HG03575 (cell line): Measurements from ENCODE around the gene OSBP2.

ENCODE experiments used
- ATAC-seq: cut with Tn5 transposase; IDR thresholded peaks from one replicate; pipeline ENCODE4 v1.9.1; 2021; ENCODE audit not compliant: unreplicated experiment, insufficient number of reproducible peaks, low FRiP score; ENCODE audit errors: extremely low read depth

The OSBP2 gene

GRCh38 chr22:30785527-30785926 is 90.9 kb downstream of the OSBP2 start:
- no peak for ATAC-seq

- no peak for ATAC-seq
These were observed 95.7 kb downstream of the OSBP2 start for GRCh38 chr22:30790366-30790765.

- no peak for ATAC-seq
These were observed 97.8 kb downstream of the OSBP2 start for GRCh38 chr22:30792456-30792855.

- ATAC-seq = no peak
These were observed 100.4 kb downstream of the OSBP2 start for GRCh38 chr22:30795118-30795517.

- ATAC-seq = no peak
These were observed 107.0 kb downstream of the OSBP2 start for GRCh38 chr22:30801695-30802094.

GRCh38 chr22:30802202-30803166 is 107.8 kb downstream of the OSBP2 start:
- no peak for ATAC-seq

- no peak for ATAC-seq
These were observed 109.0 kb downstream of the OSBP2 start for GRCh38 chr22:30803679-30804078.

GRCh38 chr22:30804626-30805025 is 110.0 kb downstream of the OSBP2 start:
- ATAC-seq = no peak

GRCh38 chr22:30806391-30806861 is 111.8 kb downstream of the OSBP2 start:
- ATAC-seq = no peak

GRCh38 chr22:30809086-30809485 is 114.4 kb downstream of the OSBP2 start:
- no peak for ATAC-seq

- ATAC-seq = no peak
These were observed 115.4 kb downstream of the OSBP2 start for GRCh38 chr22:30810105-30810504.

- ATAC-seq = no peak
These were observed 119.3 kb downstream of the OSBP2 start for GRCh38 chr22:30813936-30814335.

- ATAC-seq = no peak
These were observed 121.7 kb downstream of the OSBP2 start for GRCh38 chr22:30816413-30816812.

- no peak for ATAC-seq
These were observed 126.7 kb downstream of the OSBP2 start for GRCh38 chr22:30821381-30821780.

- no peak for ATAC-seq
These were observed 127.2 kb downstream of the OSBP2 start for GRCh38 chr22:30821863-30822215.

- no peak for ATAC-seq
These were observed 127.7 kb downstream of the OSBP2 start for GRCh38 chr22:30822216-30823014.

- ATAC-seq = no peak
These were observed 128.3 kb downstream of the OSBP2 start for GRCh38 chr22:30823015-30823370.

GRCh38 chr22:30824096-30824495 is 129.4 kb downstream of the OSBP2 start:
- ATAC-seq = no peak

- ATAC-seq = no peak
These were observed 130.0 kb downstream of the OSBP2 start for GRCh38 chr22:30824711-30825110.
